ENCODE measurements around the gene SLC38A11.
A peak's percentile ranks its signal among the peaks of the same experiment; 100 is the strongest.

SLC38A11 gene

DNA sequence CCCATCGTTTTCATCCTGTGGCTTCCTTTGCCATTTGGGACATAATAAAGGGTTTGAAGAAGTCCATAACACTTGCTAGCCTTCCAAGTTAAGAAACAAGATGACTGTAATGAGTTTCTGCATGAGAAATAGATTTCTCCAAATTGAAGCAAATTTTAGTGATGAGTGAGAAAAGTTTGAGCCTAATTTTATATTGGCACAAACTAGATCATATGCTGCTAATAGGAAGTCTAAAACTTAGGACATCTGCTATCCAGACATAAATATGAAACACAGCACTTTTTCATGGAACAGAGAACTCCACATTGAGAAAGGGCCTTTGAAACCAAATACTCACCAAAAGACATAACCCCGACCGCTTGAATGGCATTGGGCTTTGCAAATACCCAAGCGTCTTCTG is 39.8 kb downstream of the SLC38A11 start:
- no peak for DNase-seq (ENCODE audit: low spot score)

DNA sequence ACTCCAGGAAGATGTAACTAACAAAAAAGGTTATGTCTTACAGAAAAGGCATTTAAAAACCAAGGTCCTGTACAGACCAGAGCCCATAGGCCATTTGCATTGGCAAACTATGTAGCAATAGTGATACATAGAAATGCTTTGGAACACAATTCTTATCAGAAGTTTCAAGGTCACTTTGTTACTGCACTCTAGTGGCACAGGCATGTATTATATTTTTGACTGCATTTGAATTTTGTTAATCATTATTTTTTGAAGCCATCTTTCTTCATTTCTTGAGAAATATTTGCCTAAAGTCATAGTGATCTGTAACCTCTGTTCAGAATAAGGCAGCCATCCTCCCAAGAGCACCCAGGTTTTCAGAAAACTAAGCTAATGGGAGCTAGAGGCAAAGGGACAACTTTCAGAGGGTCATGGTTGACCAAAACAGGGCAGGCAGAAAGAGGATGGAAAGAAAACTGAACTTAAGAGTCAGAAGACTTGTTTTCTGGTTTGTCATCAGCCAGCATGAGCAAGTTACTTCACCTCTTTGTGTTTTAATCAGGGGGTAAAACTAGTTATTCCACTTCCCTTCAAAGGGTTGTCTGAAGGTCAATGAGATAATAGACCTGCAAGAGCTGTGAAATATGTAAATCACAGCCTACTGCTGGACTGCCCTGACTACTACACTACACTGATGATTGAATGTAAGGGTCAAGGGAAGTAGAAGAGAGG is 41.5 kb downstream of the SLC38A11 start:
- no peak for DNase-seq (ENCODE audit: low spot score)

DNA sequence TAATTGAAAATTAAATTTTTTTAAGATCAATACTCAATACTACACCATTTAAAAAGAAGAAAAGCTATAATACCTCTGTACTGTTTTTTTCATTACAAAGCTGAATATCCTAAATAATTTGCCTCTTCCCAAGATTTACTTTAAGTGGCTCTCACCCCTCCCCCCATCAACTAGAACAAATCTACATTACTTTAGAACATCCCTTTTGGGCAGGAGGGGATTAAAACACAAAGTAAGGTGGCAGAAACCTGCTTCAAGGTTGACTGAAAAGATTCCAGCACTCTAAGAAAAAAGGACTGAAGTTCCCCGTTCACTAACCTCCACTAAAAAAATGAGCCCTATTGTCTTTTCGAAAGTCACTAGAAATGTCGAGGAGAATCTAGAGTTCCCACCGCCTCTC is 42.3 kb downstream of the SLC38A11 start:
- DNase-seq (ENCODE audit: low spot score): no peak

DNA sequence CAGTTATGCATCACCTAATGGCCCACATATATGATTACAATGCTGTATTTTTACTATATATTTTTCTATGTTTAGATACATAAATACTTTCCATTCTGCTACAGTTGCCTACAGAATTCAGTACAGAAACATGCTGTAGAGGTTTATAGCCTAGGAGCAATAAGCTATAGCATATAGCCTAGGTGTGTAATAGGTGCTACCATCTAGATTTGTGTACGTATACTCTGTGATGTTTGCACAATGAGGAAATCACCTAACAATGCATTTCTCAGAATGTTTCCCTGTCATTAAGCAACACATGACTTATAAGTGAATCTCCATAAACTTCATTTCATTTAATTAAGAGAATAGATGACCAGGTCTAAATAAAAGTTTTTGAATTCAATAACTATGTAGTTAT is 43.5 kb downstream of the SLC38A11 start:
- DNase-seq (ENCODE audit: low spot score): no peak

- DNase-seq (ENCODE audit: low spot score): no peak
These were observed 45.0 kb downstream of the SLC38A11 start for GRCh38 chr2:164910101-164910899.

DNA sequence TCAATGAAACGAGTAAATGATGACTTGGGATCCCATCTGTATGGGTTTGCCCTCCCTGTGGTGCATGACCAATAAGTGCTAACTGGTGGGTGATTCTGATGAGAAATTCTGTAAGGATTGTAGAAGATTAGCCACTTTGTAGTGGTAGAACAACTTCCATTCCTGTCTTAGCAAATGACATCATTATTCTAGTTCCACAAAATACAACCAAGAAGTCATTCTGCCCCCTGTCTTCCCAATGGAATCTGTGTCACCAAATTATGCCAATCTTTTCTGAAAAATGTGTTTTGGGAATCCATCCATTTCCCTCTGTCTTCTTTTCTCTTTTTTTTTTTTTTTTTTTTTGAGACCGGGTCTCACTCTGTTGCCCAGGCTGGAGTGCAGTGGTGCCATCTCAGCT is 48.4 kb downstream of the SLC38A11 start:
- DNase-seq (ENCODE audit: low spot score): no peak

- DNase-seq (ENCODE audit: low spot score): no peak
These were observed 50.0 kb downstream of the SLC38A11 start for GRCh38 chr2:164905307-164905706.

DNA sequence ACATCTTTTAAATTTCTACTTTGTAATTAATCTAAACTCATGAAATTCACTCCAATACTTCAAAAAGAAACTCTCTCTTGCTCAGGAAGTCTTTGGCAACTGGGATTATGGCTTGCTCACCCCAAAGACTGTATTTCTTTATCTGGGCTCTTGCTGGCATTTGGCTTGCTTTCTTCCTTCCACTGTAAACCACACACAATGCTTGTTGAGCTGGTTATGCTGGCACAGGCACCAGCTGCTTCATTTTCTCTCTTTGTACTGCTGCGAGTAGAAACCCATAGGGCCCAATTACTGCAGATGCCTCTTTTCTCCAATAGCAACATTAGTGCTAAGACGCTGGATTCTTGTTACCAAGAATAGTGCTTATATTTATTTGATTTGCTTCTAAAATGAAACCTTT is 51.4 kb downstream of the SLC38A11 start:
- DNase-seq (ENCODE audit: low spot score): no peak

- DNase-seq (ENCODE audit: low spot score): peak; percentile 18
These were observed 52.1 kb downstream of the SLC38A11 start for GRCh38 chr2:164903204-164903603.

GRCh38 chr2:164899121-164899520 is 56.2 kb downstream of the SLC38A11 start:
- no peak for DNase-seq (ENCODE audit: low spot score)

- DNase-seq (ENCODE audit: low spot score): peak; percentile 40
These were observed 56.9 kb downstream of the SLC38A11 start for GRCh38 chr2:164898475-164898874.

DNA sequence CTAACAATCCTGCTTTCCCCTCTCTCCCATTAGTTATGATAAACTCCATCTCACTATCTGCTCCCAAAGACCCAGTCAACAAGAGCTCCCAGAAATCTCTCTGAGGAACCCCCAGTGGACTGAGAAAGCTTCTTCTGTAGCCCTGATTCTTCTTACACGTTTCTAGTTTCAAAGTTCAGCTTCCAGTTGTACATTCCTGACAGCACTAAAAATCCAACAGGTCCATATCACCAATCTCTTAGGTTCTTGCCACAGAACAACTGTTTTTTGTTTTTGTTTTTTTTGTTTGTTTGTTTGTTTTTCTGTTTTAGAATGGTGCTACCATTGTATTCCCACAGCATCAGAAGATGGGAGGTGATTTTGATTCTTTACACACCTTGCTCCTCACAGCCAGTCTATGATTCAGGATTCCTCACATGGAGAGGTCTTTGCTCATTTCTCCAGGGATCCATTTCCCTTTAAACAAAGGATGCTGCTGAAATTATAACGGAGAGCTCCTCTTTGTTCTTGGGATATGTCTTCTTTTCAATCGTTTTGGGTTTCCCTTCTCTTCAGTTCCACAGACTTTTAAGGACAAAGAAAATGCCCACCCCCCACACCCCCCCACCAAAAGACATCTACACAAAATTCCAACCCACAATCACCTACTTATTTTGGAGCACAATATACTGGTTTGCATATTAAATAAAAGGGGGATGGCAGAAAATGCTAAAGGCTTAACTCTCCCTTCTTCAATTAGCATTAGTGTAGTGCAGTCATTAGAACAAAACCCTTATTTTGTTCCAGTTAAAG is 57.7 kb downstream of the SLC38A11 start:
- DNase-seq (ENCODE audit: low spot score): no peak

DNA sequence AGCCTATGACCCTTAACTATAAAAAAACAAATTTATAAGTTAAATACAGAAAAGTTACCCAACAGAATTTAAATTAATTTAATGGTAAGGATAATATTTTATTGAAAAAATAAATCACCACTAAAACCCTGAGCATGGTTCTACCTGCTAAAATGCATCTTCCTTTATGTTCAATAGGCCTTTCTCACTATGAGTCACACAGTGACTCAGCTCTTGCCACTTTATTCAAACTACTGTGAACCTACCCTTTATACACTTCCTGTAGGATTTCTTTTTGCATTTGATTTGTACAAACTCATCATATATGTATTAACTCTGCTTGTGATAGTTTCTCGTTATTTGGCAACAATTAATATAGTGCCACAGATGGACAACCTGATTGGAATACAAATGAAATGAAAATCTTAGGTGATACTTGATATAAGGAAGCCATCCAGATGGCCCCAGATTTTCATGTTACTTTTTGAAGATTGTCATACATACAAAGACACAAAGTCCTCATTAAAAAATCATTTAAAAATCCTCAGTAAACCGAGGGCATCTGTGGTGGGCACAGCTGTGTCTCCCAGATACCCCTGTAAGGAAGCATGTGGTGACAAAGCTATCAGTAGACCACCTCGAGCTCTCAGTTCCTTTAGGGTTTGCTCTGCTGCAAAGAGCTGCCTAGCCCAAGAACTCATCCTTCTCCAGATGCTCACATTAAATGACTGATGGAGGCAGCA is 58.5 kb downstream of the SLC38A11 start:
- no peak for DNase-seq (ENCODE audit: low spot score)

DNA sequence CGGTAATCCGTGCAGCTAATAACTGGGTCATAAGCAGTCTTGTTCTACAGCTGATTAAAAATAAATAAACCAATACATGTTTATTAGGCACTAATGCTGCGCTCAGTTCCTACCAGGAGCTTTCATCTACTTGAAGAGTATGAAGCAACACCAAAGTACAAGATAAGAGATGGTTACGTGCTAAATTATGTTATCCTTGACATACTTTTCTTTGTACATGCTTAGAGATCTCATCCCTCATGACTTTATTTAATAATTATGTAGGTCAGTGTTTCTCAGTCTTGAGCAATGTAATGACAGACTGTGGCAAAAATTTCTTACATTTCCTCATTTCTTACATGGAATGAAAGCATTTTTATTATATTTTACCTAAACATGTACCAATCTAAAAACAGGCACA is 59.1 kb downstream of the SLC38A11 start:
- DNase-seq (ENCODE audit: low spot score): no peak

- DNase-seq (ENCODE audit: low spot score): no peak
These were observed 63.9 kb downstream of the SLC38A11 start for GRCh38 chr2:164891460-164891859.

DNA sequence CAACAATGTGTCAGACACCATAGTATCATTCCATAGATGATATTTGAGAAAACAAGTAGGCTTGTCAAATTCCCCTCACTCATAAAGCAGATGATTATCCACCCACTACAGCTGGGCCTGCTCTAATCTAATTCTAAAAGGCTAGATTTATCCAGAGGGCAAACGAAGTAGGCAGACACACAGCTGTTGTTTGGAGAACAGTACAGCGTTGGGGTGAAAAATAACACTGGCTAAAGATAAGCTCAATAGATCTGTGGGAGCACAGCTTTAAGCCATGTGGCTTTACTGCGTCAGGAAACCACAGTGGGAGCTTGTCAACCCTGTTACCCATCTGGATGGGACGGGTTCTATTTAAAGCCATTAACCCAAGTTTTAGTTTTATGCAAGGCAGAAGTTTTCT is 64.8 kb downstream of the SLC38A11 start:
- no peak for DNase-seq (ENCODE audit: low spot score)

DNA sequence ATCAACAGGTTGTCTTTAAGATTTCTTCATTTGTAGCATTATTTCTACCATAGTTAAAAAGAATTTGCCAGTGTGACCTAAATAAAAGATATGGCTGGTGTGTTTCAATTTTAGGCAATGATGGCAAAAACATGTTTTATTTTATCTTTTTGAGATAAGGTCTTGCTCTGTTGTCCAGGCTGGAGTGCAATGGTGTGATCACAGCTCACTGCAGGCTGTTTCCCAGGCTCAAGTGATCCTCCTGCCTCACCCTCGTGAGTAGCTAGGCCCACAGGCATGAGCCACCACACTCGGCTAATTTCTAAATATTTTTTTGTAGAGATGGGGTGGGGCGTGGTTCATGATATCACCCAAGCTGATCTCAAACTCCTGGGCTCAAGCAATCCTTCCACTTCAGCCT is 66.7 kb downstream of the SLC38A11 start:
- no peak for DNase-seq (ENCODE audit: low spot score)

DNA sequence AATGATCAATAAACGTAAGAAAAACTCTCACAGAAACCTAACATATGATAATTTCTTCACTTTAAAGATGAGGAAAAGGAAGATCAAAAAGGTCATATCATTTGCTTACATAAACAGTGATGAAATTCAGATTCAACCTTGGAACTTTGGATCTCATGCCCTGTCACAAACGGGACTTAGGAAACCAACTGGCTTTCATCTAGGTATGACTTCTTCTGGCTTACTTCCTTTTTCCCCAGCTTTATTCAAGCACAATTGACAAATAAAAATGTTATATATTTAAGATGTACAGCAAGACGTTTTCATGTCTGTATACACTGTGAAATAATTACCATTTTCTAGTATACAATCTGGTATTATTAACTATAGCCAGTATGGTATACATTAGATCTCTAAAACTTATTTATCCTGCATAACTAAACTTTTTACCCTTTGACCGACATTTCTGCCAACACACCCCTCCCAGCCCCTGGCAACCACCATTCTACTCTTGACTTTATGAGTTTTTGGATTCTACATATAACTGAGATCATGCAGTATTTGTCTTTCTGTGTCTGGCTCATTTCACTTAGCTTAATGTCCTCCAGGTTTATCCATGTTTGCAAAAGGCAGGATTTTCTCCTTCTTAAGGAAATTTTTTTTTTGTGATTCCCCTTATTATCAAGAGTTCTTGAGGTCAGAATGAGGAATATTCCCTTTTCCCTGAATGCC is 67.7 kb downstream of the SLC38A11 start:
- no peak for DNase-seq (ENCODE audit: low spot score)

DNA sequence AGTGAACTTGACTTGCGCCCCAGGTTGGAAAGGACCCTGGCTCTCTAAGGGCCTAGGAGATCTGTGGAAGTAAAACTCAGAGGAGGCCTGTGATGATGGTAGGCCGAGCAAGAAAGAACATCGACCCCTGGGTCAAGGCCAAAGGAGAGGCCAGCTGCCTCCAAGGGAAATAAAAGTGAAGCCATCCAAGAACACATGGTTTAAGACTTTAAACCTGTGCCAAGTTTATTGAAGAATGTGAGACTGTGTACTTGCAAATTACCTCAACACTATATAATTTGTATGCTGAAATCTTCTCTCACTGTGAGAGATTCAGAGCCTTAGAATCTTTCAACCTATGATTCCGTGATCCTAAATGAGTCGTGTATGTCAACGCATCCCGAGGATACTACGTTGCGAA is 73.0 kb downstream of the SLC38A11 start:
- DNase-seq (ENCODE audit: low spot score): no peak

DNA sequence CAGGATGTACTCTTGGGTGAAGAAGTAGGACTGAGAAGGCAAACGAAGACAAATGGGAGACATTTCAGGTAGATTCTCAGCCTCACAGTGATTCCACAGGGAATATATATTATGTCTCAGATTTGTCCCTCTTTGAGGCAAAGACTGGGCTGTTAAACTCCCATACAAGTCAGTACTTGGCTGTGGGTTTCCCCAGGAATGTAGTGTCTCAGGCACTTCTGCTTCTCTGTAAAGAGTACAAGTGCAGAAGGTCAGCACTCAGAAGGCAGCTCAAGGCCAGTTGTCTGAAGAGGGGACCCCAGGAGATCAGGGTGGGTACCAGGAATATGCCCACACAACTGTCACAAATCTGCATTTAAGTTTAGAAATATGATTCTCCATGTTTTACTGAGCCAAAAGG is 73.8 kb downstream of the SLC38A11 start:
- DNase-seq (ENCODE audit: low spot score): no peak

DNA sequence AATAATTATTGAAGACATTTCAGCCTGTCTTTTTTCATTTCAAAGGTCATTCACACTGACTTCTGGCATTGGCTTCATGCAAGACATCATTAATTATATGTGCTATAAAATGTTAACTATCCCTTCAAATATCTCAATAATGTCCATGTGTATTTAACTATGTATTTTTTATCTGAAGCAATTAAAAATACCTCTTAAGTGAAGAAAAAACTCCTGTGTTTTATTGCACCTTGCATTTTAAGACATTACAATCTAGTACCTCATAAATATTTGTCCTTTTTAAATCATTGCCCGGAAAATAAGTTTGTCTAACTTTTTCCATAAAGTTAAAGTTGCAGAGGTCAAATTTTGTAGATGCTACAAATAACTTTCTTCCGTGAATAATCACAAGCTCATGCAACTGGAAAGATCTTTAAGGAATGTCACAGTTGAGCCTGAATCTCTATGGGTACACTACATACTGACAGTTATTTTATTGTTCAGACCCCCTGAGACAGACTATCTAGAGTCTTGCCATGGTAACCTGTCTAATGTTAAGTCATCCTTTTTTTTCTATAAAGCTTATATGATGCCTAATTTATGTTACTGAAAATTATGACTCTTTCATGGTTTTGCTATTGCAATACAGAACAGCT is 75.3 kb downstream of the SLC38A11 start:
- DNase-seq (ENCODE audit: low spot score): no peak
